ENCODE measurements around the gene RPE65. TPM values are rescaled to one million over a fixed set of nuclear protein-coding genes. Genes with fewer than 3 reads are reported as not detected.

RPE65 gene
- total and polyA plus RNA-seq, 2 of the 4 experiments (the other 2 are of a cell fraction), result under 0.01 TPM; not detected in 1

GRCh38 chr1:68421350-68421749 is 28.4 kb downstream of the RPE65 start:
- DNase-seq (no peak), ATAC-seq (ENCODE audit: low read depth) (no peak)
- H3K18ac ChIP-seq (ENCODE audit: low read depth, low read length), result no peak overlapping the region
- BruUV-seq (replicated peaks), result no TSS peak
- no peaks in the 10 kb centered on the region for H3K9me3 ChIP-seq (ENCODE audit: control insufficient read depth, insufficient read depth, low read length)
- no peaks in the 10 kb centered on the region for H3K4me1 ChIP-seq (ENCODE audit: control insufficient read depth, insufficient read depth, low read length)
- no peak overlapping the region for H3K4me2 ChIP-seq (ENCODE audit: low read depth, low read length)
- intact Hi-C loops (cut with micrococcal nuclease) (no loop called here), in situ Hi-C loops (cut with MboI; ENCODE audit: low sequenced_read_pairs) (no loop called here), dilution Hi-C loops (cut with HindIII; ENCODE audit: low sequenced_read_pairs, unreplicated experiment) (no loop called here)
- no peaks in the 10 kb centered on the region for H3K27me3 ChIP-seq (ENCODE audit: control insufficient read depth, insufficient read depth, low read length)
- H2BK5ac ChIP-seq (ENCODE audit: low read depth, low read length, poor library complexity, severe bottlenecking), result no peak overlapping the region
- H4K20me1 ChIP-seq (ENCODE audit: insufficient read depth, low read length), result no peaks in the 10 kb centered on the region
- H2AFZ ChIP-seq (replicated peaks; ENCODE audit: low read length, poor library complexity), result no peak overlapping the region
- no peak overlapping the region for H3K23ac ChIP-seq (ENCODE audit: low read depth, low read length)
- H3K36me3 ChIP-seq (ENCODE audit: control insufficient read depth, insufficient read depth, low read length), result no peaks in the 10 kb centered on the region
- no peak overlapping the region for H3K56ac ChIP-seq (ENCODE audit: extremely low read depth, insufficient read depth, low read length)
- no peak overlapping the region for H3K9ac ChIP-seq (ENCODE audit: low read depth, low read length)
- H3K27ac ChIP-seq (ENCODE audit: insufficient read depth, low read length), result no peak overlapping the region
- no peak overlapping the region for H2BK20ac ChIP-seq (ENCODE audit: low read depth, low read length)
- H4K8ac ChIP-seq (ENCODE audit: low read depth in 2 of 2, low read length in 2 of 2), result no peak overlapping the region
- no peak overlapping the region for H4K91ac ChIP-seq (ENCODE audit: insufficient read depth, low read depth, low read length)
- no peak overlapping the region for H4K5ac ChIP-seq (ENCODE audit: low read depth, low read length)
- no peak overlapping the region for H3K14ac ChIP-seq (replicated peaks; ENCODE audit: low read depth, low read length)
- H2BK15ac ChIP-seq (ENCODE audit: low read depth, low read length), result no peak overlapping the region
- ChIA-PET CTCF (no interaction called here), POLR2A (ENCODE audit: unreplicated experiment) (no interaction called here)
- no peak overlapping the region for H2AK5ac ChIP-seq (ENCODE audit: low read depth, low read length)
- WGBS, 2 experiments (ENCODE audit: extremely low coverage in 2 of 2, insufficient read length in 1 of 2), result 71% methylated on average over 1 of the region's 5 CpGs; no CpG with 5 or more reads in 1 of the 2 experiments
- no peak overlapping the region for H3K4me3 ChIP-seq (ENCODE audit: insufficient read depth, low read depth, low read length)
- no peak overlapping the region for H2AK9ac ChIP-seq (replicated peaks; ENCODE audit: low read depth, low read length, poor library complexity)
- no peaks in the 10 kb centered on the region for H3K9me1 ChIP-seq (ENCODE audit: insufficient read depth, low read length)
- H3K4ac ChIP-seq (ENCODE audit: low read depth, low read length), result no peak overlapping the region
- no peak overlapping the region for H2BK120ac ChIP-seq (ENCODE audit: low read depth, low read length)
- TF ChIP-seq USF2 (IDR thresholded peaks at IDR 0.05; ENCODE audit: low read depth, low read length), result no peak
- TF ChIP-seq POLR2A (IDR thresholded peaks at IDR 0.05; ENCODE audit: low read depth, low read length), result no peak
- no peaks in the 10 kb centered on the region for H3K79me1 ChIP-seq (ENCODE audit: low read depth in 1 of 2, low read length in 2 of 2)

All from IMR-90 (cell line).